GM19463 (cell line): ENCODE data around the gene MRPL39.
"Not testable (repeated sequence)": the region's sequence is repeated elsewhere in the genome, so short reads cannot be mapped to it uniquely, and the experiment has no call there.

Experiments used
- ATAC-seq: cut with Tn5 transposase; IDR thresholded peaks from one replicate; pipeline ENCODE4 v1.9.1; 2021; ENCODE audit warnings: mild to moderate bottlenecking, moderate library complexity; ENCODE audit not compliant: unreplicated experiment

Gene MRPL39

GRCh38 chr21:25607151-25608043 is at the start of gene MRPL39:
TSS of gene MRPL39 (minus strand) at chr21:25607481. CDS start at chr21:25607475, 6 bp downstream.
- ATAC-seq: peak; percentile 93

DNA sequence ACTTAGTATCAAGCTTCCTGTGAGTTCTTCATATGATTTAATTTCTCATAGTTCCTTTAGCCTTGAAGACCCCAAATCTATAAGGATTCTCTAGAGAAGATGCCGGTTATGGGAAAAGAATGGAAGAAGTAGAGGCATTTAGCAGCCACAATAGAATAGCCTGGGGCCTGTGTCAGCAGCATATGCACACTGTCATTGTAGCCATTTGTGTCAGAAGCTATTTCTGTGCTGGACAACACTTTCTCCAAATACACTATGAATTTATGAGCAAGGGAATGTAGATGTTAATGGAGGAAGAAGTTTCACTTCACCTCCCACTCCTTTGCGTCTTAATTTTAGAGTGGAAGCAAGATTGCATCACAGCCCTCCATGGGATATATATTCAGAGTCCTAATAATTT is 49.1 kb upstream of the MRPL39 start:
- ATAC-seq: no peak

DNA sequence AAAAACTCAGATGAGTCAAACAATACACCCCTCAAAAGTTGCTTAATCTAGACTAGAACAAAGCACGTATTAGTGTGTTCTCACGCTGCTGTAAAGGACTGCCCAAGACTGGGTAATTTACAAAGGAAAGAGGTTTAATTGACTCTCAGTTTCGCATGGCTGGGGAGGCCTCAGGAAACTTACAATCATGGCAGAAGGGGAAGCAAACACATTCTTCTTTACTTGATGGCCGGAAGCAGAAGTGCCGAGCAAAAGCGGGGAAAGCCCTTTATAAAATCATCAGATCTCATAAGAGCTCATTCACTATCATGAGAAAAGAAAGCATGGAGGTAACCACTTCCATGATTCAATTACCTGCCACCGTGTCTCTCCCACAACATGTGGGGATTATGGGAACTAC is 41.9 kb upstream of the MRPL39 start:
- no peak for ATAC-seq

- ATAC-seq: no peak
Observed at GRCh38 chr21:25647647-25648046, 40.4 kb upstream of the MRPL39 start.

DNA sequence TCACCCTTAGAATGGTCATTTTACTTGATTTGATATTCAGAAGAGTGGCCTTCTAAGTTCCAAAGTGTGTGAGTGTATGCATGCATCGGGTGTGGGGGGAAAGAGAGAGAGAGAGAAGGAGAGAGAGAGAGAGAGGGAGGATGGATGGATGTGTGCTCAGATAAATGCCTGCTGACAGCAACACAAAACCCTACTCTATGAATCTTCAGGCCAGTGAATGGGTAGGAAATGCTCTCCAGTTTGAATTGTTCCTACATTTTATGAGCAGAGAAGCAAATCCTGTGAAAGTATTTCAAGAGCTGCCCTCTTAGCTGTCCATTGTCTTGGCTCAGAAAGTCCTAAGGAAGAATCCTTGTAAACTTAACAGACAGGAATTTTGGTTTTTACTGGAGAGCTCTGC is 39.2 kb upstream of the MRPL39 start:
- ATAC-seq: no peak

GRCh38 chr21:25643486-25643885 is 36.2 kb upstream of the MRPL39 start:
- no peak for ATAC-seq

- ATAC-seq: no peak
Observed at GRCh38 chr21:25640943-25641292, 33.6 kb upstream of the MRPL39 start.

DNA sequence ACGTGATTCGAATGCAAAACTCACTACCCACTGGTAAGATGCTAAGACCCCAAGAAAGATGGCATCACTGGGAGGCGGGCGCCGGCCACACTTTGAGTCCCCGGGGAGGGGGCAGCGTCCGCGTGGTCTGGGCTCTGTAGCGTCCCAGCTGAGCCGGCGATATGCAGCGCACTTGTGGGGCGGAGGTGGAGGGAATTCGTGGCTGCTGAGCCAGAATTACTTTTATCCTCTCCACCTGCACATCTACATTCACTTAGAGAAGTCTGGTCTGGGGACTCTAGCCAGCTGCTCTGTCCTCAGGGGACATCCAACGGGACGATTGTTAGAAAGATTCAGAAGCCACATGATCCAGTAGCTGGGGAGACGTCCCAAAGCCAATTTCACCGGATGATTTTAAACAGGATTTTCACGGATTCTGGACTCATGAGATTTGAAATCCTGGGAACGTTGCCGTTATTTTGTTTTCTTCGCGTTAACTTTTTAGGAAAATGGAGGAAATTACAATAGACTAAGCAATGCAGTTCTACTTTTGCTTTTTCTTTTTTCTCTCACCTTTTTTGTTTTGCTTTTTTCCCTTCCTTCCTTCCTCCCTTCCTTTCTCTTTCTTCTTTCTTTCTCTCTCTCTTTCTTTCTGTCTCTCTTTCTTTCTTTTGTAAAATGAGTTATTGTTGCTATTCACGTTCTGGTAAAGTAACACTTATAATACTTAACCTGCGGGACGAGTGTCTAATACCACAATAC is 33.1 kb upstream of the MRPL39 start:
- peak; percentile 26 for ATAC-seq

DNA sequence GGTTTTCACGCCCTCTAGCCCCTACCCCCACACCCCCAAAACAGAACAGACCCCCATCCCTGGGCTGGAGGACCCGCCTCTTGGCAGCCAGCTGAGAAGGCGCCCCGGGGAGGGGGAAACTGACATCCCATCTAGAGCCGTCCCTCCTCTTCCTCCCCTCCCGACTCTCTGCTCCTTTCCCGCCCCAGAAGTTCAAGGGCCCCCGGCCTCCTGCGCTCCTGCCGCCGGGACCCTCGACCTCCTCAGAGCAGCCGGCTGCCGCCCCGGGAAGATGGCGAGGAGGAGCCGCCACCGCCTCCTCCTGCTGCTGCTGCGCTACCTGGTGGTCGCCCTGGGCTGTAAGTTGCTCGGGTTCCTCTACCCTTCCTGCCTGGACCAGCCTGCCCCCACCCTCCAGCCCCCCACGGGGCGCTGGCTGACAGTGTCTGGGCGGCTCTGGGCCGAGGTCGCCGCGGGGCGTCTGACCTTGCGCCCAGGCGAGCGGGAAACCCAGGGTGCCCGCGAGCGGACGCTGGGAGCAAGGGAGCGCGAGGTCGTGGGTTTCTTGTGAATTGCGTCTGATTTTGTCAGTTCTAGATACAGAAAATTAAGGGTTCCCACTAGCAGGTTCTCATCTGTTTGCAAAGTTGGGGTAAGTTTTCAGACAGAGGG is 32.4 kb upstream of the MRPL39 start:
- ATAC-seq: peak; percentile 74

- peak; percentile 54 for ATAC-seq
Observed at GRCh38 chr21:25638660-25639550, 31.6 kb upstream of the MRPL39 start, which contains the start of gene JAM2. TSS of gene JAM2 (plus strand) at chr21:25639258. CDS start at chr21:25639822, 564 bp downstream.

DNA sequence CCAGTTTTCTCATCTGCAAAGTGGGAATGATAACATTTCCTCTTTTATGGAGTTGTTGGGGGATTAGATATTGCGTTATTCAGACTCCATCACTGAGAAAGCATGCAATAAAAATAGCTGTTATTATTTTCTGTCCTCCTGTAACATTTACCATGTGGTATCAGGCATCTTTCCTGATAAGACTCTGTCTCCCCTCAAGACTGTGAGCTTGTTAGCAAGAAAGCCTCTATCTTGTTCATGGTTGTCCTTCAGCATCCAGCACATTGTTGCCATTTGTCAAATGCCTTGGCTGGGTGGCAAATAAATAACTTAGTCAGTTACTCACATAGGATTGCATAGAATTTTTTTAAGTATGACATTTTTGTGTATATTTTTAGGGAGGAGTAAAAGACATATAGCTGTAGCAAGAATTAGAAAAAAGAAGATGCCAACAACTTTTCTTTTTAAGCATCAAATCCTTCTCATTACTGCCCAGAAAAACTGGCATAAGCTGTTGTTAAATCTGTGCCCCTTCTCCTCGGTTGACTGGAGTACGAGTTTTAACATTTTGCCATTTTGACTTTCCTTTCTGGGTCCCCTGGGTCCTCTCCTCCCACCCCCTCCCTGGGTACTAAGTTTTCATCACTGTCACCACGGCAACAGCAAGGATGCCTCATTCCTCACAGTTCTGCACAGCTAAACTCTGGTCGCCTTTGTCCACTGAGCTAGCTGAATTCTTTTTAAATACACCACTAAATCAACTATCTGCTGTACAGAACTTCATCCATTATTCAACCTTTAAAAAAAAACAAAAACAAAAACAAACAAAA is 30.8 kb upstream of the MRPL39 start:
- ATAC-seq: no peak

- no peak for ATAC-seq
Observed at GRCh38 chr21:25636727-25637126, 29.4 kb upstream of the MRPL39 start.

DNA sequence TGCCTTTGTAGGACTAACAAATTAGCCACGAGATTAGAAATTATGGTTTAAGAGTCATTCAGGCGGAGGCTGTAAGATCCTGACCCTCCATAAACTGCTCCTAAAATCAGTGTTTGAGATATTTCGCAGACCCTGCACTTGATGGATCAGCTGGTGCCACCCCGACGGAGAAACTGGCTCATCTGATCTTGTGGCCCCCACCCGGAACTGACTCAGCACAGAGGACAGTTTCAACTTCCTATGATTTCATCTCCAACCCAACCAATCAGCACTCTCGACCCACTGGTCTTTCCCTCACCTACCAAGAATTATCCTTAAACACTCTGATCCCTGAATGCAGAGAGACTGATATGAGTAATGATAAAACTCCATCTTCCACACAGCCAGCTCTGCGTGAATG is 28.0 kb upstream of the MRPL39 start:
- ATAC-seq: no peak

DNA sequence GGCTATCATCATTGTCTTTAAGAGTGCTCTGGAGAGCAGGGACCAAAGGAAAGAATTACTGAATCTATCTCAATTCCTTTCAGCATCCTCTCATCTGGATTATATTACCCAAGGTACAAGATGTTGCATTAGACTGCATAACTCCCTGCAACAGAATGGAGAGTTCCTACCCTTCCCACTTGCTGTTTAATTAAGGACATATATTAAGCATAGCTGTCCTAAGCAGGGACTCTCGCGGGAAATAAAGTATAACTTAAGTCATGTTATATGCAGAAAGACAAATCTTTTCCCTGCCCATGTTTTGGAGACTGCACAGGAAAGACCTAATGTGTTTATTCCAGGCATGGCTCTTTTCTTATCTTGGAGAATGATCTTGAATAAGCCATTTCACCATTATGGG is 25.0 kb upstream of the MRPL39 start:
- no peak for ATAC-seq

GRCh38 chr21:25626757-25627156 is 19.5 kb upstream of the MRPL39 start:
- ATAC-seq: no peak

DNA sequence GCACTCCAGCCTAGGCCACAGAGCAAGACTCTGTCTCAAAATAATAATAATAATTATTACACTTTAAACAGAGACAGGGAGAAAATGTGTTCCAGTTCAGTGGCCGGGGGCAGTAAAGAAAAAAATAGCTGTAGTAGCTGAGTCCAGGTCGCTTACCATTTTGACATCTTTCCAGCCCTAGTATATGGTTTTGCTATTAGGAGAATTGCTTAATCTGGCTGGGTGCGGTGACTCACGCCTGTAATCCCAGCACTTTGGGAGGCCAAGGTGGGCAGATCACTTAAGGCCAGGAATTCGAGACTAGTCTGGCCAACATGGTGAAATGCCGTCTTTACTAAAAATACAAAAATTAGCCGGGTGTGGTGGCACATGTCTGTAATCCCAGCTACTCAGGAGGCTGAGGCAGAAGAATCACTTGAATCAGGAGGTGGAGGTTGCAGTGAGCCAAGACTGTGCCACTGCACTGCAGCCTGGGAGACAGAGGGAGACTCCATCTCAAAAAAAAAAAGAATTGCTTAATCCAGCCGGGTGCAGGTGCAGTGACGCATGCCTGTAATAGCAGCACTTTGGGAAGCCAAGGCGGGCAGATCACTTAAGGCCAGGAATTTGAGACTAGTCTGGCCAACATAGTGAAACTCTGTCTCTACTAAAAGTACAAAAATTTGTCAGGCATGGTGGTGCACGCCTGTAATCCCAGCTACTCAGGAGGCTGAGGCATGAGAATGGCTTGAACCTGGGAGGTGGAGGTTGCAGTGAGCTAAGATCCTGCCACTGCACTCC is 18.7 kb upstream of the MRPL39 start:
- ATAC-seq: not testable (repeated sequence)

GRCh38 chr21:25625036-25625435 is 17.8 kb upstream of the MRPL39 start:
- ATAC-seq: no peak

- no peak for ATAC-seq
Observed at GRCh38 chr21:25624511-25624910, 17.2 kb upstream of the MRPL39 start.

DNA sequence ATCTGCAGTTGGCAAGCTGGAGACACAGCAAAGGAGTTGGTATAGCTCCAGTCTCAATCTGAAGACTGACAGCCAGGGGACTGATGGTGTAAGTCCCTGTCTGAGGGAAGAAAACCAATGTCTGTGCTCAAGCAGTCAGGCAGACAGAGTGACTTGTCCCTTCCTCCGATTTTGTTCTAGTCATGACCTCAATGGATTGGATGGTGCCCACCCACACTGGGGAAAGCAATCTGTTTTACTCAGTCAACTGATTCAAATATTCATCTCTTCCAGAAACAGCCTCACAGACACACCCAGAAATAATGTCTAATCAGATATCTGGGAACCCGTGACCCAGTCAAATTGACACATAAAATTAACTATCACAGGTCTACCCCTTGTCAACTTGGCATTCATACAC is 11.9 kb upstream of the MRPL39 start:
- no peak for ATAC-seq
